ENCODE measurements around the gene FAM221A. TPM values are rescaled to one million over a fixed set of nuclear protein-coding genes. Genes with fewer than 3 reads are reported as not detected.
A peak's percentile ranks its signal among the peaks of the same experiment; 100 is the strongest.

The FAM221A gene
- total RNA-seq, 1 experiment from 2014 or later = 23.3 TPM

DNA sequence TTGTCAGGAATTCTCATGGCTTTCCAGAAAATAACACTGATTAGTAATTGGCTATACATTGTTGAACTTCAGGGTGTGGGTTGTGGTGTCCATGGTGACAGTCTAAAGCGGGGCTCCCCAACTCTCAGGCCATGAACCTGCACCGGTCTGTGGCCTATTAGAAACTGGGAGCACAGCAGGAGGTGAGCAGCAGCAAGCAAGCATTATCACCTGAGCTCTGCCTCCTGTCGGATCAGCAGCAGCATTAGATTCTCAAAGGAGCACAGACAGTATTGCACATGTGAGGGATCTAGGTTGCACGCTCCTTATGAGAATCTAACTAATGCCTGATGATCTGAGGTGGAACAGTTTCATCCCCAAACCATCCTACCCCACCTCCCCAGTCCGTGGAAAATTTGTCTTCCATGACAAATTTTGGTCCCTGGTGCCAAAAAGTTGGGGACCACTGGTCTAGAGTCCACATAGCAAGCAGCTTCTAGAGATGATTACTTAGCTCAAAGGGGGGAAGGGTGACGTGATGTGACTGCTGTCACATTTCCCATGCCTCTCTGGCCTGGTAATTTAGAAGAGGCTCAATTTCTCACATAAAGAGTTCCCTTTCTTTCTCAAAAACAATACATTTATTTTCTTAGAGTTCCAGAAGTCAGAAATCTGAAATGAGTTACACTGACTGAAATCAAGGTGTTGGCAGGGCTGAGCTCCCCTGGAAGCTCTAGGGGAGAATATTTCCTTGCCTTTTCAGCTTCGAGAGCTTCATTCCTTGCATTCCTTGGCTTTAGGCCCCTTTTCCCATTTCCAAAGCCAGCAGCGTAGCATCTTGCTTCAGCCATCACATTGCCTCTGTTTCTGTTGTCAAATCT is 17.6 kb upstream of the FAM221A start:
- POLR2A ChIA-PET = interaction anchor here (0.9 kb wide), 1 partner anchor 18 kb away, joined by 3 read pairs; the partner anchor contains the start of gene FAM221A
- peak overlapping the region; percentile 29 for H3K4me3 Mint-ChIP-seq
- H3K36me3 Mint-ChIP-seq = peaks cover 15% of the 10 kb centered on the region
- peak; percentile 30 for DNase-seq (ENCODE audit: low spot score)
- CTCF ChIA-PET = interaction anchor here (1.0 to 3.0 kb wide), 8 partner anchors 8 to 389 kb away, joined by 4 to 19 read pairs (median 5); partner anchors contain the start of gene FAM221A
- H3K4me1 Mint-ChIP-seq = peaks cover 39% of the 10 kb centered on the region
- H3K9me3 Mint-ChIP-seq = peaks cover 16% of the 10 kb centered on the region
- H3K27me3 Mint-ChIP-seq (ENCODE audit: low read depth) = no peaks in the 10 kb centered on the region; the same call in 1 of the 2 replicates
- H3K27ac Mint-ChIP-seq = peak overlapping the region; percentile 91
- ATAC-seq = peak; percentile 88
- TF ChIP-seq, protein P1, sequence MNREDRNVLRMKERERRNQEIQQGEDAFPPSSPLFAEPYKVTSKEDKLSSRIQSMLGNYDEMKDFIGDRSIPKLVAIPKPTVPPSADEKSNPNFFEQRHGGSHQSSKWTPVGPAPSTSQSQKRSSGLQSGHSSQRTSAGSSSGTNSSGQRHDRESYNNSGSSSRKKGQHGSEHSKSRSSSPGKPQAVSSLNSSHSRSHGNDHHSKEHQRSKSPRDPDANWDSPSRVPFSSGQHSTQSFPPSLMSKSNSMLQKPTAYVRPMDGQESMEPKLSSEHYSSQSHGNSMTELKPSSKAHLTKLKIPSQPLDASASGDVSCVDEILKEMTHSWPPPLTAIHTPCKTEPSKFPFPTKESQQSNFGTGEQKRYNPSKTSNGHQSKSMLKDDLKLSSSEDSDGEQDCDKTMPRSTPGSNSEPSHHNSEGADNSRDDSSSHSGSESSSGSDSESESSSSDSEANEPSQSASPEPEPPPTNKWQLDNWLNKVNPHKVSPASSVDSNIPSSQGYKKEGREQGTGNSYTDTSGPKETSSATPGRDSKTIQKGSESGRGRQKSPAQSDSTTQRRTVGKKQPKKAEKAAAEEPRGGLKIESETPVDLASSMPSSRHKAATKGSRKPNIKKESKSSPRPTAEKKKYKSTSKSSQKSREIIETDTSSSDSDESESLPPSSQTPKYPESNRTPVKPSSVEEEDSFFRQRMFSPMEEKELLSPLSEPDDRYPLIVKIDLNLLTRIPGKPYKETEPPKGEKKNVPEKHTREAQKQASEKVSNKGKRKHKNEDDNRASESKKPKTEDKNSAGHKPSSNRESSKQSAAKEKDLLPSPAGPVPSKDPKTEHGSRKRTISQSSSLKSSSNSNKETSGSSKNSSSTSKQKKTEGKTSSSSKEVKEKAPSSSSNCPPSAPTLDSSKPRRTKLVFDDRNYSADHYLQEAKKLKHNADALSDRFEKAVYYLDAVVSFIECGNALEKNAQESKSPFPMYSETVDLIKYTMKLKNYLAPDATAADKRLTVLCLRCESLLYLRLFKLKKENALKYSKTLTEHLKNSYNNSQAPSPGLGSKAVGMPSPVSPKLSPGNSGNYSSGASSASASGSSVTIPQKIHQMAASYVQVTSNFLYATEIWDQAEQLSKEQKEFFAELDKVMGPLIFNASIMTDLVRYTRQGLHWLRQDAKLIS (CRISPR knock-in tag; IDR thresholded peaks at IDR 0.05; ENCODE audit: borderline replicate concordance) = no peak
- TF ChIP-seq ZNF671 (CRISPR knock-in tag; IDR thresholded peaks at IDR 0.05) (no peak), TP53 (CRISPR knock-in tag; IDR thresholded peaks at IDR 0.05) (no peak), KAT7 (CRISPR knock-in tag; IDR thresholded peaks at IDR 0.05; ENCODE audit: borderline replicate concordance) (no peak), ZNF396 (CRISPR knock-in tag; IDR thresholded peaks at IDR 0.05; ENCODE audit: borderline replicate concordance) (no peak), MXD4 (CRISPR knock-in tag; IDR thresholded peaks at IDR 0.05; ENCODE audit: borderline replicate concordance) (no peak), TCF7 (CRISPR knock-in tag; IDR thresholded peaks at IDR 0.05; ENCODE audit: low read depth) (no peak), IRF2 (CRISPR knock-in tag; IDR thresholded peaks at IDR 0.05; ENCODE audit: borderline replicate concordance, low read depth) (no peak), NR1H2 (CRISPR knock-in tag; IDR thresholded peaks at IDR 0.05) (no peak), ETV6 (CRISPR knock-in tag; IDR thresholded peaks at IDR 0.05) (no peak)
- TF ChIP-seq, protein P2, sequence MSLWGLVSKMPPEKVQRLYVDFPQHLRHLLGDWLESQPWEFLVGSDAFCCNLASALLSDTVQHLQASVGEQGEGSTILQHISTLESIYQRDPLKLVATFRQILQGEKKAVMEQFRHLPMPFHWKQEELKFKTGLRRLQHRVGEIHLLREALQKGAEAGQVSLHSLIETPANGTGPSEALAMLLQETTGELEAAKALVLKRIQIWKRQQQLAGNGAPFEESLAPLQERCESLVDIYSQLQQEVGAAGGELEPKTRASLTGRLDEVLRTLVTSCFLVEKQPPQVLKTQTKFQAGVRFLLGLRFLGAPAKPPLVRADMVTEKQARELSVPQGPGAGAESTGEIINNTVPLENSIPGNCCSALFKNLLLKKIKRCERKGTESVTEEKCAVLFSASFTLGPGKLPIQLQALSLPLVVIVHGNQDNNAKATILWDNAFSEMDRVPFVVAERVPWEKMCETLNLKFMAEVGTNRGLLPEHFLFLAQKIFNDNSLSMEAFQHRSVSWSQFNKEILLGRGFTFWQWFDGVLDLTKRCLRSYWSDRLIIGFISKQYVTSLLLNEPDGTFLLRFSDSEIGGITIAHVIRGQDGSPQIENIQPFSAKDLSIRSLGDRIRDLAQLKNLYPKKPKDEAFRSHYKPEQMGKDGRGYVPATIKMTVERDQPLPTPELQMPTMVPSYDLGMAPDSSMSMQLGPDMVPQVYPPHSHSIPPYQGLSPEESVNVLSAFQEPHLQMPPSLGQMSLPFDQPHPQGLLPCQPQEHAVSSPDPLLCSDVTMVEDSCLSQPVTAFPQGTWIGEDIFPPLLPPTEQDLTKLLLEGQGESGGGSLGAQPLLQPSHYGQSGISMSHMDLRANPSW (CRISPR knock-in tag; conservative IDR thresholded peaks at IDR 0.05; ENCODE audit: low read depth) = no peak
- TF ChIP-seq, protein P3, sequence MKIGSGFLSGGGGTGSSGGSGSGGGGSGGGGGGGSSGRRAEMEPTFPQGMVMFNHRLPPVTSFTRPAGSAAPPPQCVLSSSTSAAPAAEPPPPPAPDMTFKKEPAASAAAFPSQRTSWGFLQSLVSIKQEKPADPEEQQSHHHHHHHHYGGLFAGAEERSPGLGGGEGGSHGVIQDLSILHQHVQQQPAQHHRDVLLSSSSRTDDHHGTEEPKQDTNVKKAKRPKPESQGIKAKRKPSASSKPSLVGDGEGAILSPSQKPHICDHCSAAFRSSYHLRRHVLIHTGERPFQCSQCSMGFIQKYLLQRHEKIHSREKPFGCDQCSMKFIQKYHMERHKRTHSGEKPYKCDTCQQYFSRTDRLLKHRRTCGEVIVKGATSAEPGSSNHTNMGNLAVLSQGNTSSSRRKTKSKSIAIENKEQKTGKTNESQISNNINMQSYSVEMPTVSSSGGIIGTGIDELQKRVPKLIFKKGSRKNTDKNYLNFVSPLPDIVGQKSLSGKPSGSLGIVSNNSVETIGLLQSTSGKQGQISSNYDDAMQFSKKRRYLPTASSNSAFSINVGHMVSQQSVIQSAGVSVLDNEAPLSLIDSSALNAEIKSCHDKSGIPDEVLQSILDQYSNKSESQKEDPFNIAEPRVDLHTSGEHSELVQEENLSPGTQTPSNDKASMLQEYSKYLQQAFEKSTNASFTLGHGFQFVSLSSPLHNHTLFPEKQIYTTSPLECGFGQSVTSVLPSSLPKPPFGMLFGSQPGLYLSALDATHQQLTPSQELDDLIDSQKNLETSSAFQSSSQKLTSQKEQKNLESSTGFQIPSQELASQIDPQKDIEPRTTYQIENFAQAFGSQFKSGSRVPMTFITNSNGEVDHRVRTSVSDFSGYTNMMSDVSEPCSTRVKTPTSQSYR (CRISPR knock-in tag; IDR thresholded peaks at IDR 0.05) = no peak

DNA sequence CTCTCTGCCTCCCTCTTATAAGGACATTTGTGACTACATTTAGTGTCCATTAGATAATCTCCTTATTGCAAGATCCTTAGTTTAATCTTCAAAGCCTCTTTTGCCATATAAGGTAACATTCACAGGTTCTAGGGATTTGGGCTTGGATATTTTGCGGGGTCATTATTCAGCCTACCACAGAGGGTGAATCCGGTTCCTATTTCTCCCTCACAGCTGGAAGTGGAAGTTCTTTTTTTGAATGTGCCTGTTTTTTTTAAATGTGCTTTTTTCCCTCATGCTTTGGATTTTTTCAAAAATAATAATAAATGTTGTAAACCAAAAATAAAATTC is 17.1 kb upstream of the FAM221A start:
- Mint-ChIP-seq H3K9me3 (peaks cover 16% of the 10 kb centered on the region), H3K27me3 (ENCODE audit: low read depth) (no peaks in the 10 kb centered on the region; the same call in none of the 2 replicates), H3K36me3 (peaks cover 15% of the 10 kb centered on the region), H3K4me3 (peak overlapping the region; percentile 29; the same call in 1 of the 2 replicates), H3K27ac (peak overlapping the region; percentile 91), H3K4me1 (peaks cover 39% of the 10 kb centered on the region)
- ATAC-seq (peak; percentile 54), DNase-seq (ENCODE audit: low spot score) (no peak)
- CTCF ChIA-PET = interaction anchor here (1.0 to 3.0 kb wide), 6 partner anchors 8 to 390 kb away, joined by 4 to 19 read pairs (median 6); partner anchors contain the start of gene FAM221A
- POLR2A ChIA-PET = interaction anchor here (0.5 to 0.9 kb wide), 2 partner anchors 17 to 145 kb away, joined by 3 read pairs; partner anchors contain the start of gene FAM221A
- TF ChIP-seq CBFB (CRISPR knock-in tag; IDR thresholded peaks at IDR 0.05; ENCODE audit: low read depth) (no peak), ZNF138 (CRISPR knock-in tag; conservative IDR thresholded peaks at IDR 0.05) (no peak), NR2C2 (CRISPR knock-in tag; IDR thresholded peaks at IDR 0.05) (no peak), ETV6 (CRISPR knock-in tag; IDR thresholded peaks at IDR 0.05) (no peak), ZNF232 (CRISPR knock-in tag; IDR thresholded peaks at IDR 0.05) (no peak), GABPB1 (CRISPR knock-in tag; IDR thresholded peaks at IDR 0.05) (no peak), ZNF423 (CRISPR knock-in tag; IDR thresholded peaks at IDR 0.05) (no peak), HMGA2 (CRISPR knock-in tag; IDR thresholded peaks at IDR 0.05) (no peak)
- TF ChIP-seq, protein P4, sequence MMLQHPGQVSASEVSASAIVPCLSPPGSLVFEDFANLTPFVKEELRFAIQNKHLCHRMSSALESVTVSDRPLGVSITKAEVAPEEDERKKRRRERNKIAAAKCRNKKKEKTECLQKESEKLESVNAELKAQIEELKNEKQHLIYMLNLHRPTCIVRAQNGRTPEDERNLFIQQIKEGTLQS (CRISPR knock-in tag; conservative IDR thresholded peaks at IDR 0.05) = no peak
- TF ChIP-seq, protein P3 (CRISPR knock-in tag; IDR thresholded peaks at IDR 0.05) = no peak

All from WTC11 (cell line).